GM19455 (cell line): ENCODE data around the gene SLC35F1.

Experiments
- ATAC-seq: cut with Tn5 transposase; IDR thresholded peaks from one replicate; pipeline ENCODE4 v1.9.1; 2021; ENCODE audit not compliant: unreplicated experiment

SLC35F1 gene

DNA sequence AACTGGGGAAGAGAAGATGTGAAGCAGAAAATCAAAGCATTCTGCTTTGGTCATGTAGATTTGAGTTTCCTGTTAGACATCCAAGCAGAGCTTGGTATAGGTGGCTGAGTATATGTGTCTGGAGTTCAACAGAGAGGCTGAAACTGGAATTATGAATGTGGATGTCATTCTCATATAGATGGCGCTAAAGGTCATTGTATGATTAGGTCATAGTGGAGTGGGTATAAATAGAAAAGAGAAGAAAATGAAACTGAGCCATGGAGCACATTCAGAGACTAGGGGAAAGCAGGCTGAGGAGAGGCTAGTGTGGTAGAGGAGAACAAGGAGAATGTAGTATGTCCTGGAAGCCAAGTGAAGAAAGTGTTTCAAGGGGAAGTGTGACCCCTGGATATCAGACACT is 345.4 kb downstream of the SLC35F1 start:
- peak; percentile 61 for ATAC-seq

- no peak for ATAC-seq
Measured at GRCh38 chr6:118253741-118254140, 346.7 kb downstream of the SLC35F1 start.

- no peak for ATAC-seq
Measured at GRCh38 chr6:118260833-118261232, 353.8 kb downstream of the SLC35F1 start.

DNA sequence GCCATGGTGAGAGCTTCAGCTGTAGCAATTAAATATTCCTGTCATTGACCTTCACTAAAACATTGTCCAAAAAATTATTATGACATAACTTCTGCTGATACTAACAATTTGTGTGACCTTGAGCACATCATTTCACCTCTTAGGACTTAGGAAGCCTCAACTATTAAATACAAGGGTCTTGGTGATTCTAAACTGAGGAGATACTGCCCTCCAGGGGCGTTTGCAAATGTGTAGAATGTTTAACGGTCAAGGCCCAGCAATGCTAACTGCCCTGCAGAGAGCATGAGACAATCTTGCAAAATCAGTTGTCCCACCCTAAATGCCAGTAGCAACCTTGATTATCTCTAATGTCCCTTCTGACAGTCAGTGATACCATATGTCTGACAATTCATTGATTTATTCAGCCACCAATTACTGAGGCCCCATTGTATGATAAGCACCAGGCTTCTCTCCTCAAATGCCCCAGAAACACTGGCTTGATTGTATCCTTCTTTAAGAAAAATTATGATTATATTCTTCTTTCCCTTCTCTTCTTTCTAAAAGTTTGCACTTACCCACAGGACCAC is 356.9 kb downstream of the SLC35F1 start:
- no peak for ATAC-seq

GRCh38 chr6:118269659-118270058 is 362.6 kb downstream of the SLC35F1 start:
- ATAC-seq = no peak

- ATAC-seq = no peak
Measured at GRCh38 chr6:118277631-118278030, 370.6 kb downstream of the SLC35F1 start.

- ATAC-seq = peak; percentile 99
Measured at GRCh38 chr6:118280210-118280609, 373.1 kb downstream of the SLC35F1 start.

- no peak for ATAC-seq
Measured at GRCh38 chr6:118281291-118281690, 374.2 kb downstream of the SLC35F1 start.

- no peak for ATAC-seq
Measured at GRCh38 chr6:118283766-118284165, 376.7 kb downstream of the SLC35F1 start.

- no peak for ATAC-seq
Measured at GRCh38 chr6:118284736-118285360, 377.8 kb downstream of the SLC35F1 start.

DNA sequence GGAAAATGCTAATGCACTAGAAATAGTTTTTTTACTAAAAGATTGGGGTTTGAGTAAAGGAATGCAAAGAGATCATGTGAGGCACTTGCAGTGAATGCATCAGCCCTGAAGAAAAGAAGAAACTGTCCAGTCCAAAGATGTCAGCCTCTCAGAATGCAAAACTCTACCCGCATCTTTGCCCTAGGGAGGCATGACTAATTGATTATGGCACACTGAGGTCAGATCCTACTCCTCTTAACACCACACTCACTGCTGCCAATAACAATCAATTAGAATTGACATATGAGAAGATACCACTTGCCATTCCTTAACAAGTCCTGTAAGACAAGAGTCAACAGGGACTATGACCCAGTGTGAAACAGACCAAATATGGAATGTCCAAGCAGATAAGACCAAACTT is 378.7 kb downstream of the SLC35F1 start:
- no peak for ATAC-seq

DNA sequence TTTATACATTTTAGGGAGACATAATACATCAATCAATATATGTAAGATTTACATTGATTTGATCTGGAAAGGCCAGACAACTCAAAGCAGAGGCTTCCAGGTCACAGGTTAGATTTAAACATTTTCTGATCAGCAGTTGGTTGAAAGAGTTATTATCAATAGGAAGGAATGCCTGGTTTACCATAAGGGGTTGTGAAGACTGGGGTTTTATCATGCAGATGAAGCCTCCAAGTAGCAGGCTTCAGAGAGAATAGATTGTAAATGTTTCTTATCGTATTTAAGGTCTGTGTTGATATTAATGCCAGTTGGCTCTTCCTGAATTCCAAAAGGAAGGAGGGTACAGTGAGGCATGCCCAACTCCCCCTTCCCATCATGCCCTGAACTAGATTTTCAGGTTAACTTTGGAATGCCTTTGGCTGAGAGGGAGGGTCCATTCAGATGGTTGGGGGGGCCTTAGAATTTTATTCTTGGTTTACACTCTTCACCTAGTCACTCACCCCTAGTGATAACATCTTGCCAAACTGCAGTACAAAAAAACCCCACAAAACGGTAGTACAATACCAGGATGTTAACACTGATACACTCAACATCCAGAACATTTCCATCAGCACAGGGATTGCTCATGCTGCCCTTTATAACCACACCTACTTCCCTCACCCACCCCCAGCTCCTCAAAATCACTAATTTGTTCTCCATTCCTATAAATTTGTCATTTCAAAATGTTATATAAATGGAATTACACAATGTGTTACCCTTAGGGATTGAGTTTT is 381.5 kb downstream of the SLC35F1 start:
- ATAC-seq = no peak

- ATAC-seq = no peak
Measured at GRCh38 chr6:118292558-118292957, 385.5 kb downstream of the SLC35F1 start.

DNA sequence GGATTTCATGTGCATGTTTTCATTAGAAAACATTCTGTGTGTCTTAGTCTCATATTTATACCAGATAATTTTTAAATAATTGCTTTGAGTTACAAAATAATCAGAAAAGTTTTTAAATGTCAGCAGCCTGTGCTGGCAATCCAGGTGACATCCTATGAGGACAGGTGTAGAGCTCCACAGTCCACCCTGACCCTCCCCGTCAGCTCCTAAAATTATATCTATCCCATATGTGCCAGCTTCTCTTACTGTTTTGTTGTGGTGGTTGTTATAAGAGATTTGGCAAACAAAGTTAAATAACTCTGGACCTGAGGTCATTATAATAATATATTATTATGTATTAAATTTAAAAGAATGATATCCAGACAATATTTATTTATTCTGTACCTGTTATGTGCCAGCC is 387.8 kb downstream of the SLC35F1 start:
- ATAC-seq = no peak

- ATAC-seq = no peak
Measured at GRCh38 chr6:118295336-118295735, 388.3 kb downstream of the SLC35F1 start.

DNA sequence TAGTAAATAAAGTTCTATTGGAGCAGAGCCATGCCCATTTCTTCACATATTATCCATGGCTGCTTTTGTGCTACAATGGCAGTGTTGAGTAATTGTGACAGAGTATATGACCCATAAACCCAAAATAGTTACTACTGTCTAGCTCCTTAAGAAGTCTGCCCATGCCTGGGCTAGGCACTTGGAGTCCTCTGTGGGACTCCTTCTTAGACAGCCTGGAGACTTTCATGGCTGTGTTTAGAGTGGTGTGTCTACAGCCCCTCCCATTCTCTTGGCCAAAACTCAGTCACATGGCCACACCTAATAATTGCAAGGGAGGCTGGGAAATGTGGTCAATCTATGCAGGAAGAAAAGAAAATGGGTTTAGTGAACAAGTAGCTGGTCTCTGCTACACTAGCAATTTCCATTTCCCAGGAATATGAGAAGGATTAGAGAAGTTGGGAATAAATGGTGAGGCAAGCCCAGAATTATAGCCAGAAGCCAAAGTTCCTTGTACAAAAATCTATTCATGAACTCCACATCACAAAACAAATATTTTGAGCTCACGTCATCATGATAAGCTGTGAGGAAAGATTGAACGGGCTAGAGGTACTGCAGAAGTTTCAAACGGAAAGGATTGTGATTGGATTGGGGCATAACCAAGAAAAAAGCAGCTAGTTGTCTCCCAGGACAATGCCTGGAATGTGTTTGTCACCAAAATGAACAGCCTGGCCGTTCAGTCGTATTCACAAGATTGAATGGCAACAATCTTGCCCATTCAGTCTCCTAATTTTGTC is 389.3 kb downstream of the SLC35F1 start:
- ATAC-seq = no peak

DNA sequence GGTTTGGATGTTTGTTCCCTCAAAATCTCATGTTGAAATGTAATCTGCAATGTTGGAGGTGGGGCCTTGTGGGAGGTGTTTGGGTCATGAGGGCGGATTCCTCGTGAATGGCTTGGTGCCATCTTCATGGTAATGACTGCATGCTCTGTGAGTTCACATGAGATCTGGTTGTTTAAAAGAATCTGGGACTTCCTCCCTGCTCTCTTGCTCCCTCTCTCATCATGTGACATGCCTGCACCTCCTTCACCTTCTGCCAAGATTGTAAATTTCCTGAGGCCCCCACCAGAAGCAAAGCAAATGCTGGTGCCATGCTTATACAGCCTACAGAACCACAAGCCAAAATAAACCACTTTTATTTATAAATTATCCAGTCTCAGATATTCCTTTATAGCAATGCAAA is 390.8 kb downstream of the SLC35F1 start:
- no peak for ATAC-seq

GRCh38 chr6:118298476-118299427 is 391.7 kb downstream of the SLC35F1 start:
- no peak for ATAC-seq

DNA sequence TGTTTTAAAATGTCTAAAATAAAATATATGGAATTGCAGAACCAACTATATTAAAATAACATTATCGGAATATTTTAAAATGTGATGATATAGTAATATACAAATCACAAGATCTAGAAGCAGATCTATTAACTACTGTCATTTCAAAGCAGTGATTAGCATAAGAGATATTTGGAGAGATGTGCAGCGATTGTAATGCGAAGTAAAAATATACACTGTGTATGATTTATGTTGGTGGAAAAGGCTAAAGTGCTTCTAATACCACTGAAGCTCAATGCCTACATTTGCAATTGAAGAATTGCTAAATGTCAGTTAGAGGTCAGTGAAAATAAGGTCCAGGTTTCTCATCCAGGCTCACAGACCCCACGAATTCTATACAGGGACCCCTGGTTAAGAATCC is 392.4 kb downstream of the SLC35F1 start:
- ATAC-seq = no peak

DNA sequence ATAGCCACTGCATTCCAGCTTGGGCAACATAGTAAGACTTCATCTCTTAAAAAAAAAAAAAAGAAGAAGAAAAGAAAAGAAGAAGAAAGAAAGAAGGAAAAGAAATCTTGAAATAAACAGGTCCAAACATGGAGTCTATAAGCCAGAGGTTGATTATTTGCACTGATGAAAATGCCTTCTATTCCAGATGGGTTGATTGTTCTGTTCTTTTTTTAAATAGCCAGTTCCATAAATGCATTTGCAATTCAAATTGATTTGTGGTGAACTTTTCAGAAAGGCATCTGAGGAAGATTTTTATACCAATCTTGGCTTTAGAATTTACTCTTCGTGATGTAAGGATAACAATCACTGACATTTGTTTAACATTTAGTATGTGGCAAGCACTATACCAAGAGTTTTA is 397.3 kb downstream of the SLC35F1 start:
- no peak for ATAC-seq
